Effector CD4-positive, alpha-beta T cell (primary cell): ENCODE results near the gene TPT1.
"Not testable (repeated sequence)": the region's sequence is repeated elsewhere in the genome, so short reads cannot be mapped to it uniquely, and the experiment has no call there.

Experiments
- DNase-seq: peaks from one replicate; pipeline ENCODE4 v3.0.0-alpha.2; 2020
- total RNA-seq: gene quantifications from one replicate; lab custom pipeline; 2026; lab: John Stamatoyannopoulos, UW

The TPT1 gene
- 1,976 reads per million, percentile 100 among the genes with 10 or more reads in this experiment for total RNA-seq

DNA sequence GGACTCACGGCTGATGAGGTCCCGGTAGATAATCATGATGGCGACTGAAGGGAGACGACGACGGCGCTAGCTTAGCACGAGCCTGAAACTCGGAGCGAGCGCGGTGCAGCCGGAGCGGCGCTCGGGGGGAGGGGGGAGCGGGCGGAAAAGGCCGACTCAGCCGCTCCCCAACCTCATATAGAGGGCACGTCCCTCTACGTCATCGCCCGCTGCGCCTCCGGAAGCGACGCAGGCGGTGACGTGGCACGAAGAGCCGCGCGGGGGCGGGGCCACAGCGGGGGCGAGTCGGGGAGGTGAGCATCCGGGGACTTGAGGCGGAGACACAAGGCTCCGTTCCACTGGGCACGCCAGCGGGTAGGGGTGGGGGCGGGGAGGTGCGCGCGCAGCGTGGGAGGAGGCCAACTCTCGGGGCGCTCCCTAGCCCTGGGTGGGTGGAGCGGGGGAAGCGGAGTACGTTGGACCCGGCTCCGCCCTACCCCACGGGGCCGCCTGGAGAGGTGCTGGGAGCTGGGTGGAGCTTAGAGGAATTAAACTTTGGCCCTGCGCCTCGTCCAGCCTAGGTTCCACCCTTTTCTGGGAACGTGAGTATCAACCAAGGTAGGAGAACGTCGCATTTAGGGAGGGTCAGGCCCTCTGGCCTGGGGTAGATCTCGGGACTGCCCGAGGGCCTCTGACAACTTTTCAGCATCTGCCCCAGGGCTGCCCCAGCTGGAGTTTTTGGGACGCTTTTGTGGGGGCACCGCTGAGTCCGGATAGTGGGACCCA, at the start of gene TPT1:
Gene TPT1 (minus strand): TSS at position 150 of the 765 bp plus-strand sequence. CDS start 114 bp downstream, at position 36.
- DNase-seq, result peak; percentile 100

DNA sequence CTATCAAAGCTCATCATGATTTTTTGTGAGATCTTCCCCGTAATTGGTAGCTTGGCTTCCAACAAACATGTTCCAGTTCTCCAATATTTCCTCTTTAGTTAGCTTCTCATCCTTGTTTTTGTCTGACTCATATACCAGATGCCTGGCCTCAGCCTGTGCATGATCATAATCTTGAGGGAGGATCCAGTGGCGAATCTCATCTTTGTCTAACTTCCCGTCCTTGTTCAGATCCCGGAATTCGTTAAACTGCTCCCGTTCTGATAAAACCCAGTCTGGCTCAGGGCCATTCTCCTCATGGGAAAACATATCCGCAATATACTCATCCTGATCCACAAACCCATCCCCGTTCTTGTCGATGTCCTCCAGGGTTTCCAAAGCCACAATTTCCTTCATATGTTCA, 49.4 kb upstream of the TPT1 start:
- DNase-seq, result not testable (repeated sequence)

DNA sequence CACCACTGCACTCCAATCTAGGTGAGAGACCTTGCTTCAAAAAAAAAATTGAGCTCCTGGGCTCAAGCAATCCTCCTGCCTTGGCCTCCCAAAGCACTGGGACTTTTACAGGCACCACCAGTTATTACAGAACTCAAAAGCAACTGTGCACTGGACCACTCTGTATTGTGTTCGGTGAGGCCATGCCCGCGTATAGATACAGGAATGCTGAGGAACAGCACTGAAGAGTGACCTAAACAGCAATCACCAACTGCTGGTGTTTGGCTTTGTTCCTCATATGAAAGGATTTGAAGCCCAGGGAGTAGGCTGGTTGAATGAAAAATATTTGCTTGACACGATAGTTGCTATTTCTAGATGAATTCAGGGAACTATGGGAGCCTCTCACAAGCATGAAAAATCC, 47.7 kb upstream of the TPT1 start:
- no peak for DNase-seq

DNA sequence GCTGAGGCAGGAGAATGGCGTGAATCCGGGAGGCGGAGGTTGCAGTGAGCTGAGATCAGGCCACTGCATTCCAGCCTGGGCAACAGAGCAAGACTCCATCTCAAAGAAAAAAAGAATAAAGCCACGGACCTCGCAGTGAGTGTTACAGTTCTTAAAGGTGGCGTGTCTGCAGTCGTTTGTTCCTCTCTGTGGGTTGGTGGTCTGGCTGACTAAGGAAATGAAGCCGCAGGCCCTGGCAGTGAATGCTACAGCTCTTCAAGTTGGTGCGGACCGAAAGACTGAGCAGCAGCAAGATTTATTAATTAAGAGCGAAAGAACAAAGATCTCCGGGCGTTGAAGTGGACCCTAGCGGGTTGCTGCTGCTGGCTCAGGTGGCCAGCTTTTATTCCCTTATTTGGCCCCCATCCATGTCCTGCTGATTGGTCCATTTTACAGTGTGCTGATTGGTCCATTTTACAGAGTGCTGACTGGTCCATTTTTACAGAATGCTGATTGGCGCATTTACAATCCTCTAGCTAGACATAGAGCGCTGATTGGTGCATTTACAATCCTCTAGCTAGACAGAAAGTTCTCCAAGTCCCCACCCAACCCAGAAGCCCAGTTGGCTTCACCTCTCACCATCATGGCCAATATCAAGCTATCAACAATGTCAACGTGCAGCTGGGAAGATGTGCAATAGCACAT, 46.1 kb upstream of the TPT1 start:
- not testable (repeated sequence) for DNase-seq

DNA sequence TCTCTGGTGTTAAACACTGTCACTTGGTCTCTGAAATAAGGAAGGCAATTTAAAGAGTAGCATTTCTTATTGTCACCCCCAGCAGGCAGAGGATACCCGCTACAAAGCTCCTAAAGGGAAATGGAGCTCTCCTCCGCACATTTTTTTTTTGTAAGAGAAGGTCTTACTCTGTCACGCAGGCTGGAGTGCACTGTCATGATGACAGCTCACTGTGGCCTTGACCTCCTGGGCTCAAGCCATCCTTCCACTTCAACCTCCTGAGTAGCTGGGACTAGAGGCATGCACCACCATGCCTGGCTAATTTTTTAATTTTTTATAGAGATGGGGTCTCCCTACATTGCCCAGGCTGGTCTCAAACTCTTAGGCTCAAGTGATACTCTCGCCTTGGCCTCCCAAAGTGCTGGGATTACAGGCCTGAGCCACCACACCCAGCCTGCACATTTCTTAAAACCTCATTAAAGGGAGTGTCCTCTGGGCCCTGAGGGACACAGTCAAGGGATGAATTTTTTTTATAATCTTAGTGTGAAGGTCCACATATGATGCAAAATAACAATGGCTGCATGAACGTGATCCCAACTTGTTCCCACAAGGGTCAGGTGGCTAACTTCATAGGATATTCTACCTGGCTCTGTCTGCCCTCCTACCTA, 45.0 kb upstream of the TPT1 start:
- no peak for DNase-seq

DNA sequence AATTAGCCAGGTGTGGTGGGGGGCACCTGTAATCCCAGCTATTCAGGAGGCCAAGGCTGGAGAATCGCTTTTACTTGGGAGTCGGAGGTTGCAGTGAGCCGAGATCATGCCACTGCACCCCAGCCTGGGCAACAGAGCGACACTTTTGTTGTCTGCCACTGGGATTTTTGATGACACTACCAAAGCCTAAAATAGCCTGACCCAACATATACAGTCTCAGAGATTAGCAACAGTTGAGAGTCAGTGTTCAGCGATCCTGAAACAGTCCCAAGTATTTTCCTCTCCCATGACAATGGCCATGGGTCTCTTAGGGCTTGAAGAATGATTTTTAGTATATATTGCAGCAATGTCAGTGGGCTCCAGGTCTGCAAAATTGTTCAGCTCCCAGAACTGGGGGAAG, 44.3 kb upstream of the TPT1 start:
- DNase-seq, result no peak

DNA sequence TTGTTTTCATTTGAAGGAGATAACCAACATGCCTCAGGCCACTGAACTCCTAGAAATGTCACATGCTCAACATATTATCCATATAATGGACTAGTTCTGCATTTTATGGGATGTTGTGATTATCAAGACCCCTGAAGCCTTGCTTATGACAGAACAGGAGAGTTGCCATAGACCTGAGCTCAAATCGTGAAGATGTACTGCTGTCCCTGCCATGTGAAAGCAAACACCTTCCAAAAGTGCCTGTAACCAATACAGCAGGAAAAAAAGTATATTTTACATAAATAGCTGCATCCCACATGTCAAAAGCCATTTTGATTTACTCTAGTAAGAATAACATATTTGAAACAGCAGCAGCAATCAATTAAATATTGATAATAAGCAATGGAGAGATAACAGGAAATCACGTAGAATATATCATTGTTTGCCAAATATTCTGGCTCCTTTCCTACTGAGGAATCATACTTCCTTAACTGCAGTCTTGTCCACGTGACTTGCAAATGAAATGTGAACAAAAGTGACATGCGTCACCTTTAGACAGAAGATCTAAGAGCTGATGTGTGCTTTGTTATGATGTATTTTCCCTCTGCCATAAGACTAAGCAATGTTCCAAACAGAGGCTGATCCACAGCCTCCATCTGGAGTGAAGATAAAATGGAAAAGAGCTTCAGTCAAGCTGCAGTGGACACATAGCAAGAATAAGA, 43.6 kb upstream of the TPT1 start:
- DNase-seq, result no peak

DNA sequence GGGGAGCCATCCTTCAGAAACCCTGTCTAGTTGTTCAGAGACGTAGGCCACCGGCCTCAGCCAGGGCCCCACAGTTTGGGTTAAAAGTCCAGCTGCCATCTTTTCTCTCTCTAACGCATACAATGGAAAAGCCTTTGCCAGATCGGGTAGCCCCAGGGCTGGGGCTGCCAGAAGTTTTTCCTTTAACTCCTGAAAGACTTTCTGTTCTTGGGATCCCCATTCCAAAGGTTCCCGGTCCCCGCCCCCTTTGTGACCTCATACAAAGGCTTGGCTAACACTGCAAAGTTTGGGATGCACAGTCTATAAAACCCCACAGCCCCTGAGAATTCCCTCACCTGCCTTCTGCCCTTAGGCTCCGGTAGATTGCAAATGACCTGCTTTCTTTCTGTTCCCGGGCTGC, 41.8 kb upstream of the TPT1 start:
- DNase-seq, result not testable (repeated sequence)

DNA sequence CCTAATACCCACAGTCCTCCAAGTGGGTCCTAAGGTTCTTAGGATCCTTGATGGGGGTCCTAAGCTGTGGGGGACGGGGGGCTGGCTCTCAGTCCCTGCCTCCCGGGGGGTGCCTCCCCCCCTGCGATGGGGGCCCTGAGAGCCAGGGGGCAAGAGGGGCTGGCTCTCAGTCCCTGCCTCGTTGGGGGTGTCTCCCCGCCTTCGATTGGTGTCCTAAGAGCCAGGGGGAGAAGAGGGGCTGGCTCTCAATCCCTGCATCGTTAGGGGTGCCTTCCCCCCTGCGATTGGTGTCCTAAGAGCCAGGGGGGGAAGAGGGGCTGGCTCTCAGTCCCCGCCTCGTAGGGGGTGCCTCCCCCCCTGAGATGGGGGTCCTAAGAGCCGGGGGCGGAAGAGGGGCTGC, 40.2 kb upstream of the TPT1 start:
- DNase-seq, result no peak

DNA sequence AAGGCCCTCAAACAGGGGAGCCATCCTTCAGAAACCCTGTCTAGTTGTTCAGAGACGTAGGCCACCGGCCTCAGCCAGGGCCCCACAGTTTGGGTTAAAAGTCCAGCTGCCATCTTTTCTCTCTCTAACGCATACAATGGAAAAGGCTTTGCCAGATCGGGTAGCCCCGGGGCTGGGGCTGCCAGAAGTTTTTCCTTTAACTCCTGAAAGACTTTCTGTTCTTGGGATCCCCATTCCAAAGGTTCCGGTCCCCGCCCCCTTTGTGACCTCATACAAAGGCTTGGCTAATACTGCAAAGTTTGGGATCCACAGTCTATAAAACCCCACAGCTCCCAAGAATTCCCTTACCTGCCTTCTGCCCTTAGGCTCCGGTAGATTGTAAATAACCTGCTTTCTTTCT, 39.7 kb upstream of the TPT1 start:
- DNase-seq, result not testable (repeated sequence)

DNA sequence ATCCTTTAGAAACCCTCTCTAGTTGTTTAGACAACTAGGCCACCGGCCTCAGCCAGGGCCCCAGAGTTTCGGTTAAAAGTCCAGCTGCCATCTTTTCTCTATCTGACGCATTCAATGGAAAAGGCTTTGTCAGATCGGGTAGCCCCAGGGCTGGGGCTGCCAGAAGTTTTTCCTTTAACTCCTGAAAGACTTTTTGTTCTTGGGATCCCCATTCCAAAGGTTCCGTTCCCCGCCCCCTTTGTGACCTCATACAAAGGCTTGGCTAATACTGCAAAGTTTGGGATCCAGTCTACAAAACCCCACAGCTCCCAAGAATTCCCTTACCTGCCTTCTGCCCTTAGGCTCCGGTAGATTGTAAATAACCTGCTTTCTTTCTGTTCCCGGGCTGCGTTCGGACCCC, 38.5 kb upstream of the TPT1 start:
- DNase-seq, result not testable (repeated sequence)

DNA sequence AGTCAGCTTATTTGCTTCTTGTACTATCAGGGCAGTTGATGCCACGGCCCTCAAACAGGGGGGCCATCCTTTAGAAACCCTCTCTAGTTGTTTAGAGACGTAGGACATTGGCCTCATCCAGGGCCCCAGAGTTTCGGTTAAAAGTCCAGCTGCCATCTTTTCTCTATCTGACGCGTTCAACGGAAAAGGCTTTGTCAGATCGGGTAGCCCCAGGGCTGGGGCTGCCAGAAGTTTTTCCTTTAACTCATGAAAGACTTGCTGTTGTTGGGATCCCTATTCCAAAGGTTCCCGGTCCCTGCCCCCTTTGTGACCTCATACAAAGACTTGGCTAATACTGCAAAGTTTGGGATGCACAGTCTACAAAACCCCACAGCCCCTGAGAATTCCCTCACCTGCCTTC, 37.8 kb upstream of the TPT1 start:
- DNase-seq, result not testable (repeated sequence)

DNA sequence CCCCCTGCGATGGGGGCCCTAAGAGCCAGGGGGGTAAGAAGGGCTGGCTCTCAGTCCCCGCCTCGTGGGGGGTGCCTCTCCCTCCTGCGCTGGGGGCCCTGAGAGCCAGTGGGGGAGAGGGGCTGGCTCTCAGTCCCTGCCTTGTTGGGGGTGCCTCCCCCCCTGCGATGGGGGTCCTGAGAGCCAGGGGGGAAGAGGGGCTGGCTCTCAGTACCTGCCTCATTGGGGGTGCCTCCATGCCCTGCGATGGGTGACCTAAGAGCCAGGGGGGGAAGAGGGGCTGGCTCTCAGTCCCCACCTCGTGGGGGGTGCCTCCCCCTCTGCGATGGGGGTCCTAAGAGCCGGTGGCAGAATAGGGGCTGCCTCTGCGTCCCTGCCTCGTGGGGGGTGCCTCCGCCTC, 36.3 kb upstream of the TPT1 start:
- DNase-seq, result not testable (repeated sequence)

DNA sequence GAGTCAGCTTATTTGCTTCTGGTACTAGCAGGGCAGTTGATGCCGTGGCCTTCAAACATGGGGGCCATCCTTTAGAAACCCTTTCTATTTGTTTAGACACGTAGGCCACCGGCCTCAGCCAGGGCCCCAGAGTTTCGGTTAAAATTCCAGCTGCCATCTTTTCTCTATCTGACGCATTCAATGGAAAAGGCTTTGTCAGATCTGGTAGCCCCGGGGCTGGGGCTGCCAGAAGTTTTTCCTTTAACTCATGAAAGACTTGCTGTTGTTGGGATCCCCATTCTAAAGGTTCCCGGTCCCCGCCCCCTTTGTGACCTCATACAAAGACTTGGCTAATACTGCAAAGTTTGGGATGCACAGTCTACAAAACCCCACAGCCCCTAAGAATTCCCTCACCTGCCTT, 35.7 kb upstream of the TPT1 start:
- DNase-seq, result not testable (repeated sequence)

DNA sequence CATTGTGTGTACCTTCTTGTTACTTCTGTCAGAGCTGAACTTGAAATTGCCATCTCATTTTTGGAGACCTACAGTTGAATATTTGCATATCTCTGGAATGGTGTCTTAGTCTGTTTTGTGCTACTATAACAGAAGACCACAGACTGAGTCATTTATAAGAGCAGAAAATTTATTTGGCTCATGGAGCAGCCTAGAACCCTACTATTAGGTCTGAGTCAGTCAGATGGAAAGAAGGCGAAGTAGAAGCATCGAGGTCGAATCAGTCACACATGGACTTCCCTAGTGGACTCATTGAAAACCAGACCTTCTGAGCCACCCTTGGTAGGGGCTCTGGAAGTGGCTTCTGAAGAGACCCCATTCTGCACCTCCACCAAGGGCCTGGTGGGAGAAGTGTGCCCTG, 33.9 kb upstream of the TPT1 start:
- no peak for DNase-seq

DNA sequence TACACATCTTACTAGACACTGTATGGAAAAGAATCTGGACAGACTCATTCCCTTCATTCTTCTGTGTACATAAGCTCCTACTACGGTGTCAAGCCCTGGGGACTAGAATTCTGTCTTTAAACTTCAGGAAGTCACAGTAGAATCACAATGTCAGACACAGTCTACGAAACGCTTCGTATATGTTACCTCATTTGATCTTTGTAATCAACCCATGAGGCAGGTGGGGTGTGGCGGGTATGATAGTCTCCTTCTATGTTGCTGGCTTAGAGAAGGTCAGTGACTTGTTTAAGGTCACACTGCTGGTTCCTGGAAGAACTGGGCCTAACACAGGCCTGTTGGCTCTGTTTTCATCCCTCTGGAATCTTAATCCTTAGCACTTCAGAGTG, 32.2 kb upstream of the TPT1 start:
- no peak for DNase-seq

DNA sequence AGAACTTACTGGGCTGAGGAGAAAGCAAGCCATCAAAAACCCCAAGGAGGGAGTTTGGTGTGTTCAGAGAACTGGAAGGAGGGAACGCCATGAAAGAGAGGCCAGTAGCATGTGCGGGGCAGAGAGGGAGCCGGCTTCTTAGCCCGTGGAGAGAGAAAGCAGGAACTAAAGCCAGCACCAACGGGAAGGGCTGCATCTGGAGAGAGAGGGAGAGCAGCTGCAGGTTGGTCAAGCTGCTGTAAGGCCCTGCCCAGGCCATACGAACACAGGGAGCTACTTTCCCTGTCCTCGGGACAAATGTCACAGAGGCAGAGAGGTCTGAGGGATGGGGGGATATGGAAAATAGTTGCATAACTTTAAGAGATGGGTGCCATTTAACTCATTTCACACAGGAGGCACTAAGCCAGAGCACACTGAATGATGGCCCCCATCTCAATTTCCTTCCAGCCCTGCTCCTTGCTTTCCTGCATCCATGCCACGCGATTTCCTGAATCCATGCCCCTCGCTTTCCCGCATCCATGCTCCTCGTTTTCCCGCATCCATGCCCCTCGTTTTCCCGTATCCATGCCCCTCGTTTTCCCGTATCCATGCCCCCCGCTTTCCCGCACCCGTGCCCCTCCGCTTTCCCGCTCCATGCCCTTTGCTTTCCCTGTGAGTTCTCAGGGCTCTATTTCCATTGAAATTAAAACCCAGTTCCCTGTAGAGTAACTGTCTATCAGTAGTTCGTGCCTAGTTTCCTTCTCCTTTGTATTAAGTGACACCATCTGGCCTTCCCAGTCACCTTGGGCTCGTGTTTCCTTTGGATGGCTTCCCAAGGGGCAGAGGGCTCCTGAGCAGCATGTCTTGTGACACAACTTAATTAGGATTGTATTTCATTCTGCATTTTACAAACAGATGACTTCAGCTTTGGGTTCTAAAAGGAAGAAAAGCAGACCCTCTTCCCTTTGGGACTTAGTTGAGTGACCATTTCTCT, 31.5 kb upstream of the TPT1 start:
- DNase-seq, result no peak

DNA sequence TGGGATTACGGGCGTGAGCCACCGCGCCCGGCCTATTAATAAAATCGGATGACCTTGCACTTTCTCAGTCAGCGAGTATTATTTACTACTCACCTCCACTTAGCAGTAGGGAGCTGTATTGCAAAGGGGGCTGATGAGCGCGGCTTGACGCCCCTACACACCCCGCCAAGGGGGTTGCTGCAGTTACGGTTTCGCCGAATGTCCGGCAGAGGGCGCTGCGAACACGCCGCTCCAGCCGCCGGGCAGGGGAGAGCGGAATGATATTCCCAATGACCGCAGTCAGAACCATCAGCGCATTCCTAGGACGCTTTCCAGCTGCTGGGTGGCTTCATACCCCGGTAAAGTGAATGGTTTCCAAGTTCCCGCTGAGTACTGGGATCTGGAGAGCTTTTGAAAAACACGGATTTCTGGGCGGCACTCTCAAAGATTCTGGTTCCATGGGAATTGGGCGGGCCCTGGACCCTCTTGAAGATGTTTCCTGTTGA, 30.0 kb upstream of the TPT1 start:
- peak; percentile 36 for DNase-seq

DNA sequence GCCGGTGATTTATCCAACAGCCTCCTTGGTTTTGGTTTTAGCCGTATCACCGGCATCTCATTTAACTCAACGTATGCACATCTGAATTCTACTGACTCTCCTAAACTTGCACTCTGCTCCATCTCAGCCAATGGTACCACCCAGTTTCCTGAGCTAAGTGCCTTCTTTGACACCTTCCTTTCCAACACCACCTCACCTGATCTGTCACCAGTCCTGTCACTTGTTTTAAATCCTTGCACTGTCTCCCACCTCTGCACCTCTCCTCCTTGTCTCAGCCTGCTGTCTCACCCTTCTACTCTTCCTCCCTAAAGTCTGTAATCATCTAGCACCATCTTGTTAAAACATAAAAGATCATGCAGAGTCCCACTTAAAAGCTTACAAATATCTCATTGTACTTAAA, 28.1 kb upstream of the TPT1 start:
- DNase-seq, result no peak

DNA sequence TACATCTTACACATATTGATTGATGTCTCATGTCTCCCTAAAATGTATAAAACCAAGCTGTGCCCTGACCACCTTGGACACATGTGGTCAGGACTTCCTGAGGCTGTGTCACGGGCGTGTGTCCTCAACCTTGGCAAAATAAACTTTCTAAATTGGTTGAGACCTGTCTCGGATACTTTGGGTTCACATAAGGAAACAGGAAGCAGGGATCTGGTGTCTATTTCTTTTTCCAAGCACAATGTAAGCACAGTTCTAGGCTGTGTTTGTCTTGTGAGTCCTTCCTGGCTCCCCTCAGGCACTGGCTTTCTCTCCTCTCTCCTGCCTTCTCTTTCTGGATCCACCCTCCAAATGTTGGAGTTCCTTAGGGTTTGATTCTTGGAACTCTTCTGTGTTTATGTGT, 27.6 kb upstream of the TPT1 start:
- no peak for DNase-seq

DNA sequence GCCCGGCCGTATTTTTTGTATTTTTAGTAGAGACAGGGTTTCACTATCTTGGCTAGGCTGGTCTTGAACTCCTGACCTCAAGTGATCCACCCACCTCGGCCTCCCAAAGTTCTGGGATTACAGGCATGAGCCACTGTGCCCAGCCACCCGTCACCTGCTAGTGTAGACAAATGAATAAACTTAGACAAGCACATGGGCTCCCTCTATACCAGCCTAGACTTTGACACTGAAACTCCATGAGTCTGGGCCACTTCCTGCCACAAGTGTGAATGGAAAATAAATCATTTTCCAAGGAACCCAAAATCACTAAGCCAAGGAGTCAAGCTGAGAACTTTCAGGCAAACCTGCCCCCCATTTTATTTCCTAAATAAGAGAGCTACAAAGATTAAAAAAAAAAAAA, 27.0 kb upstream of the TPT1 start:
- peak; percentile 6 for DNase-seq

DNA sequence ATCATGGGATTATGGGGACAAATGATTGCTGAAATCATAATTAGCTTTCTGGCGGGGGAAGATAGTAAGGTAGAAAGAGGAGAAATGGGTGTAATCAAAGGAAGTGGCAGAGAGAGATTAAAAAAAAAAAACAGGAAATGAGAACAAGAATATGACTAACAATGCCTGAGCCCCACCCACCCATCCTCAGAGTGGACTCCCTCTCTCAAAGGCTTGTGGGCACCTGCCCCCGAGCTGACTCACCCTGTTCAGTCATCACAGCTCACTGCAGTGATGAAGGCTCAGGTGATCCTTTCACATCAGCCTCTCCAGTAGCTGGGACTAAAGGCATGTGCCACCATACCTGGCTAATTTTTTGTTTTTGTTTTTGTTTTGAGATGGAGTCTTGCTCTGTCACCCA, 26.4 kb upstream of the TPT1 start:
- peak; percentile 88 for DNase-seq
